IMR-90 (cell line): ENCODE measurements around the gene RHOF.

Source experiments
- CTCF ChIP-seq: conservative IDR thresholded peaks from 2 replicates; pipeline ENCODE4 v1.5.1; 2012; ENCODE audit warnings: mild to moderate bottlenecking, low read depth, low read length, improper control_type of control experiment
- MAFK ChIP-seq: IDR thresholded peaks from 2 replicates; pipeline ENCODE4 v1.6.1; 2012; ENCODE audit warnings: low read depth, low read length, improper control_type of control experiment
- POLR2A ChIP-seq: IDR thresholded peaks from 2 replicates; pipeline ENCODE4 v1.6.1; 2012; ENCODE audit warnings: mild to moderate bottlenecking, low read depth, low read length
- RAD21 ChIP-seq: IDR thresholded peaks from 2 replicates; pipeline ENCODE4 v1.6.1; 2012; ENCODE audit warnings: low read length, improper control_type of control experiment
- SMC3 ChIP-seq: fragments of 150-350 bp; IDR thresholded peaks from 2 replicates; pipeline ENCODE4 v1.6.1; 2016; ENCODE audit warnings: low read depth, mild to moderate bottlenecking, antibody characterized with exemption, low read length, moderate library complexity

- TF ChIP-seq CTCF: no peak
- no peak for TF ChIP-seq POLR2A
- no peak for TF ChIP-seq SMC3
- TF ChIP-seq RAD21: no peak
- no peak for TF ChIP-seq MAFK
These were observed 11.9 kb downstream of the RHOF start for GRCh38 chr12:121781484-121781997.
